Fibroblast of skin of left biceps (primary cell): Measurements from ENCODE around the gene NME8.
A peak's percentile ranks its signal among the peaks of the same experiment; 100 is the strongest.
"Not testable (repeated sequence)": the region's sequence is repeated elsewhere in the genome, so short reads cannot be mapped to it uniquely, and the experiment has no call there.

ENCODE experiments used
- DNase-seq, 2 experiments: peaks; one replicate each; pipeline ENCODE4 v3.0.0-alpha.2; 2013; ENCODE audit warnings: low read depth in 2 of 2

The NME8 gene

GRCh38 chr7:37848297-37848696 is at the start of gene NME8:
TSS of gene NME8 (plus strand) at chr7:37848597. CDS start at chr7:37850267, 1,670 bp downstream.
- no peak for DNase-seq

- DNase-seq: no peak
These were observed 42.2 kb upstream of the NME8 start for GRCh38 chr7:37806152-37806551.

- not testable (repeated sequence) for DNase-seq
These were observed 36.2 kb upstream of the NME8 start for GRCh38 chr7:37812161-37812580.

- DNase-seq: no peak
These were observed 32.6 kb upstream of the NME8 start for GRCh38 chr7:37815671-37816371.

GRCh38 chr7:37816922-37817590 is 31.3 kb upstream of the NME8 start:
- DNase-seq: no peak

GRCh38 chr7:37817591-37817960 is 30.8 kb upstream of the NME8 start:
- no peak for DNase-seq

- no peak for DNase-seq
These were observed 30.2 kb upstream of the NME8 start for GRCh38 chr7:37817996-37818720.

- DNase-seq: no peak
These were observed 27.5 kb upstream of the NME8 start for GRCh38 chr7:37820708-37821468.

GRCh38 chr7:37822946-37823345 is 25.5 kb upstream of the NME8 start:
- DNase-seq: no peak

- DNase-seq: no peak
These were observed 24.8 kb upstream of the NME8 start for GRCh38 chr7:37823557-37823956.

GRCh38 chr7:37825038-37825437 is 23.4 kb upstream of the NME8 start:
- DNase-seq: no peak

GRCh38 chr7:37826825-37827224 is 21.6 kb upstream of the NME8 start:
- no peak for DNase-seq

- DNase-seq: no peak
These were observed 17.2 kb upstream of the NME8 start for GRCh38 chr7:37831244-37831643.

- no peak for DNase-seq
These were observed 16.2 kb upstream of the NME8 start for GRCh38 chr7:37832194-37832593.

GRCh38 chr7:37833107-37833817 is 15.1 kb upstream of the NME8 start:
- DNase-seq: peak; percentile 10 to 11

GRCh38 chr7:37833818-37834146 is 14.6 kb upstream of the NME8 start:
- DNase-seq: no peak

GRCh38 chr7:37853468-37853867 is 5.1 kb downstream of the NME8 start:
- DNase-seq: no peak

GRCh38 chr7:37882086-37882485 is 33.7 kb downstream of the NME8 start:
- no peak for DNase-seq

- DNase-seq: no peak
These were observed 45.0 kb downstream of the NME8 start for GRCh38 chr7:37893359-37893758.

GRCh38 chr7:37894671-37895070 is 46.3 kb downstream of the NME8 start:
- DNase-seq: no peak

GRCh38 chr7:37899712-37900247 is 51.4 kb downstream of the NME8 start:
- no peak for DNase-seq
